CD4-positive, alpha-beta T cell (primary cell): ENCODE measurements around the gene RPGRIP1L. TPM values are rescaled to one million over a fixed set of nuclear protein-coding genes. Genes with fewer than 3 reads are reported as not detected.

ENCODE experiments used
- ATAC-seq: fragments of 200-7000 bp; cut with Tn5 transposase; one replicate; pipeline ENCODE4 v1.10.0; 2022; ENCODE audit warnings: mild to moderate bottlenecking; ENCODE audit not compliant: poor library complexity
- CTCF ChIA-PET: fragments of 350-600 bp; sonication (Branson Sonifier 250); formaldehyde crosslinking; loops from one replicate; lab custom pipeline; 2021; ENCODE audit warnings: antibody characterized with exemption, inconsistent platforms; lab: Charles Lee
- POLR2A ChIA-PET: fragments of 350-600 bp; sonication (Branson Sonifier 250); formaldehyde crosslinking; loops from one replicate; lab custom pipeline; 2021; ENCODE audit warnings: antibody characterized with exemption, inconsistent platforms; lab: Charles Lee
- DNase-seq, 14 experiments: peaks; one replicate each; pipeline ENCODE4 v3.0.0-alpha.2; 2013 to 2020; ENCODE audit warnings: mixed read lengths in 2 of 14
- H3K27ac ChIP-seq, 2 donors: one replicate each; pipeline versions ENCODE4 v1.5.1 to v1.7.0; 2013; ENCODE audit warnings: low read length in 2 of 2, low read depth in 1 of 2, mild to moderate bottlenecking in 1 of 2
- H3K27me3 ChIP-seq, 2 experiments: 1 replicate in 1 of 2; 2 replicates in 1 of 2; pipeline versions ENCODE4 v1.6.1 to v1.7.0; 2013; ENCODE audit warnings: low read length in 2 of 2, control low read depth in 1 of 2, mild to moderate bottlenecking in 1 of 2, moderate library complexity in 1 of 2; ENCODE audit not compliant: insufficient read depth in 2 of 2, control insufficient read depth in 1 of 2
- H3K36me3 ChIP-seq: one replicate; pipeline ENCODE4 v1.6.1; 2013; ENCODE audit warnings: low read length, control low read depth; ENCODE audit not compliant: insufficient read depth
- H3K4me1 ChIP-seq: one replicate; pipeline ENCODE4 v1.6.1; 2013; ENCODE audit warnings: low read length, control low read depth; ENCODE audit not compliant: insufficient read depth
- H3K4me3 ChIP-seq: one replicate; pipeline ENCODE4 v1.5.1; 2013; ENCODE audit warnings: mild to moderate bottlenecking, low read length, moderate library complexity
- H3K9me3 ChIP-seq, 2 experiments: 1 replicate in 1 of 2; 2 replicates in 1 of 2; pipeline versions ENCODE4 v1.6.1 to v1.7.0; 2013; ENCODE audit warnings: low read length in 2 of 2, mild to moderate bottlenecking in 2 of 2, control low read depth in 1 of 2, moderate library complexity in 1 of 2; ENCODE audit not compliant: control insufficient read depth in 1 of 2, insufficient read depth in 1 of 2
- H3K27ac Mint-ChIP-seq: one replicate; pipeline ENCODE4 v1.8.0; 2020; ENCODE audit warnings: mixed read lengths
- H3K27me3 Mint-ChIP-seq: one replicate; pipeline ENCODE4 v1.8.0; 2021; ENCODE audit warnings: mixed read lengths
- H3K36me3 Mint-ChIP-seq: one replicate; pipeline ENCODE4 v1.8.0; 2021; ENCODE audit warnings: low read depth, mixed read lengths
- H3K4me1 Mint-ChIP-seq: one replicate; pipeline ENCODE4 v1.8.0; 2021; ENCODE audit warnings: low read depth, mixed read lengths
- H3K4me3 Mint-ChIP-seq: one replicate; pipeline ENCODE4 v1.8.0; 2020; ENCODE audit warnings: mild to moderate bottlenecking, mixed read lengths
- H3K9me3 Mint-ChIP-seq: one replicate; pipeline ENCODE4 v1.8.0; 2020; ENCODE audit warnings: mixed read lengths
- intact Hi-C, 2 experiments: fragments of 100-400 bp; cut with DNase I in 1 of 2; cut with micrococcal nuclease in 1 of 2; formaldehyde crosslinking; loops; one replicate each; pipeline versions ENCODE4 v1.15.1 to v1.9.0; 2023 to 2025; cut with DNase I, micrococcal nuclease
- total RNA-seq, 174 experiments: library from RNA in 2 of 174; stranded (reverse) in 2 of 174; gene quantifications; one replicate each; pipeline ENCODE4 v1.2.3 and lab custom pipeline; 2021 to 2026
- TF ChIP-seq, protein P1 (sequence below): fragments of 200-600 bp; IDR thresholded peaks from one replicate; pipeline ENCODE4 v1.8.0; 2022; ENCODE audit warnings: antibody characterized with exemption, mild to moderate bottlenecking

Gene RPGRIP1L
- total RNA-seq, 2 experiments from 2014 or later: 2.4 to 2.5 TPM

DNA sequence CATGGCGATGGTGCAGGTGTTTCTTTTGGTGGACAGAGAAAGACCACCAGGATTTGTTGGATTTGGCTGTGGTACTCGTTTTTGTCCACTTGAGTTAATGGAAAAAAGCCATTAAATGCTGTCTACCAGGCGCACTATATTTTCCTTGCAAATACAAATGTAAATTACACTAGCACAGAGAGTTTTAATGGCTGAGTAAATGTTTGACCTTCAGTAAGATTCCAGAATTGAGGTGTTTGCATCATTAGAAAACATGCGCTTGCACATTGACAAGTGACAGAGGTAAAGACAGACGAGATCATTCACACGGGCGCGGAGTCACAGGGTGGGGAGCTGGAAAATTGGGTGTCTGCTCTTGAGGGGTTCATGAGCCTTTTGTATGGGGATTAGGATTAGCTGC is 147.1 kb downstream of the RPGRIP1L start:
- no peaks in the 10 kb centered on the region for H3K9me3 ChIP-seq
- H3K27ac Mint-ChIP-seq: no peak overlapping the region
- H3K4me1 ChIP-seq: no peaks in the 10 kb centered on the region
- no peaks in the 10 kb centered on the region for H3K27me3 ChIP-seq
- no peaks in the 10 kb centered on the region for H3K4me1 Mint-ChIP-seq
- no peak overlapping the region for H3K4me3 ChIP-seq
- ChIA-PET CTCF (interaction anchor here (1.1 kb wide), 1 partner anchor 16 kb away, joined by 3 read pairs; no protein-coding TSS in a partner anchor), POLR2A (no interaction called here)
- no peaks in the 10 kb centered on the region for H3K36me3 Mint-ChIP-seq
- H3K27me3 Mint-ChIP-seq: peaks cover 6% of the 10 kb centered on the region
- TF ChIP-seq, protein P1, sequence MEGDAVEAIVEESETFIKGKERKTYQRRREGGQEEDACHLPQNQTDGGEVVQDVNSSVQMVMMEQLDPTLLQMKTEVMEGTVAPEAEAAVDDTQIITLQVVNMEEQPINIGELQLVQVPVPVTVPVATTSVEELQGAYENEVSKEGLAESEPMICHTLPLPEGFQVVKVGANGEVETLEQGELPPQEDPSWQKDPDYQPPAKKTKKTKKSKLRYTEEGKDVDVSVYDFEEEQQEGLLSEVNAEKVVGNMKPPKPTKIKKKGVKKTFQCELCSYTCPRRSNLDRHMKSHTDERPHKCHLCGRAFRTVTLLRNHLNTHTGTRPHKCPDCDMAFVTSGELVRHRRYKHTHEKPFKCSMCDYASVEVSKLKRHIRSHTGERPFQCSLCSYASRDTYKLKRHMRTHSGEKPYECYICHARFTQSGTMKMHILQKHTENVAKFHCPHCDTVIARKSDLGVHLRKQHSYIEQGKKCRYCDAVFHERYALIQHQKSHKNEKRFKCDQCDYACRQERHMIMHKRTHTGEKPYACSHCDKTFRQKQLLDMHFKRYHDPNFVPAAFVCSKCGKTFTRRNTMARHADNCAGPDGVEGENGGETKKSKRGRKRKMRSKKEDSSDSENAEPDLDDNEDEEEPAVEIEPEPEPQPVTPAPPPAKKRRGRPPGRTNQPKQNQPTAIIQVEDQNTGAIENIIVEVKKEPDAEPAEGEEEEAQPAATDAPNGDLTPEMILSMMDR: no peak
- DNase-seq: no peak
- intact Hi-C loops: loop anchor here (10.0 kb wide), 3 partner anchors 1468 to 1908 kb away; no protein-coding TSS in a partner anchor
- H3K36me3 ChIP-seq: no peaks in the 10 kb centered on the region
- no peak overlapping the region for H3K27ac ChIP-seq
- ATAC-seq: no peak
- no peaks in the 10 kb centered on the region for H3K9me3 Mint-ChIP-seq
- no peak overlapping the region for H3K4me3 Mint-ChIP-seq

GRCh38 chr16:53549970-53550690 is 153.5 kb downstream of the RPGRIP1L start:
- peaks cover 35% of the 10 kb centered on the region for H3K4me1 Mint-ChIP-seq
- peaks cover 3% of the 10 kb centered on the region in 2 experiments for H3K27me3 ChIP-seq
- no peaks in the 10 kb centered on the region for H3K9me3 Mint-ChIP-seq
- H3K9me3 ChIP-seq: no peaks in the 10 kb centered on the region
- POLR2A ChIA-PET: interaction anchor here (1.0 kb wide), 1 partner anchor 46 kb away, joined by 5 read pairs; no protein-coding TSS in a partner anchor
- H3K4me3 Mint-ChIP-seq: no peak overlapping the region
- CTCF ChIA-PET: interaction anchor here (0.6 to 1.3 kb wide), 3 partner anchors 21 to 1915 kb away, joined by 3 to 4 read pairs (median 3); no protein-coding TSS in a partner anchor
- H3K36me3 Mint-ChIP-seq: no peaks in the 10 kb centered on the region
- H3K4me1 ChIP-seq: peaks cover 23% of the 10 kb centered on the region
- H3K36me3 ChIP-seq: no peaks in the 10 kb centered on the region
- no peak overlapping the region for H3K4me3 ChIP-seq
- DNase-seq (peak; percentile 22 to 81 (median 38)), ATAC-seq (peak; percentile 67)
- intact Hi-C loops: loop anchor here (2.0 to 10.0 kb wide), 7 partner anchors 342 to 1915 kb away; partner anchors contain the start of gene IRX5 (in 1 of the 2)
- peaks cover 38% of the 10 kb centered on the region for H3K27me3 Mint-ChIP-seq
- TF ChIP-seq, protein P1: peak; percentile 74
- no peak overlapping the region for H3K27ac ChIP-seq
- H3K27ac Mint-ChIP-seq: no peak overlapping the region

Other genes with a start within 250 kb of the RPGRIP1L start
- gene AKTIP, start 200.7 kb downstream of the RPGRIP1L start, total RNA-seq: 10 to 100 TPM; 51.2 to 53.3 TPM
- gene FTO, start 297 bp upstream of the RPGRIP1L start, total RNA-seq: 10 to 100 TPM; 36.3 to 37.9 TPM